ENCODE measurements around the gene HEATR1.

The HEATR1 gene

GRCh38 chr1:236526079-236526478 is 78.2 kb downstream of the HEATR1 start:
- Histone ChIP-seq H3K9ac (no peak overlapping the region), H3K27ac (no peak overlapping the region), H3K4me2 (no peak overlapping the region), H2AFZ (ENCODE audit: low read depth) (no peak overlapping the region), H3K27me3 (ENCODE audit: insufficient read depth, low read depth) (no peaks in the 10 kb centered on the region), H3K36me3 (ENCODE audit: insufficient read depth) (no peaks in the 10 kb centered on the region), H3K4me3 (IDR thresholded peaks at IDR 0.05; ENCODE audit: insufficient read depth, low read depth, low read length) (no peak overlapping the region), H3K4me1 (ENCODE audit: low read depth, poor library complexity, severe bottlenecking) (no peaks in the 10 kb centered on the region), H4K20me1 (ENCODE audit: insufficient read depth) (no peaks in the 10 kb centered on the region), H3K79me2 (ENCODE audit: insufficient read depth, low read depth) (no peaks in the 10 kb centered on the region)
- no peak for TF ChIP-seq CTCF (conservative IDR thresholded peaks at IDR 0.05; ENCODE audit: low read depth, low read length)

- H3K36me3 ChIP-seq (ENCODE audit: insufficient read depth), result no peaks in the 10 kb centered on the region
- H3K79me2 ChIP-seq (ENCODE audit: insufficient read depth, low read depth), result no peaks in the 10 kb centered on the region
- peak overlapping the region; percentile 75 for H3K4me3 ChIP-seq (IDR thresholded peaks at IDR 0.05; ENCODE audit: insufficient read depth, low read depth, low read length)
- no peaks in the 10 kb centered on the region for H3K27me3 ChIP-seq (ENCODE audit: insufficient read depth, low read depth)
- H3K27ac ChIP-seq, result no peak overlapping the region
- no peaks in the 10 kb centered on the region for H4K20me1 ChIP-seq (ENCODE audit: insufficient read depth)
- H2AFZ ChIP-seq (ENCODE audit: low read depth), result peak overlapping the region; percentile 95
- no peaks in the 10 kb centered on the region for H3K4me1 ChIP-seq (ENCODE audit: low read depth, poor library complexity, severe bottlenecking)
- H3K9ac ChIP-seq, result peak overlapping the region; percentile 26; the same call in 1 of the 2 replicates
- peak overlapping the region; percentile 77 for H3K4me2 ChIP-seq
- no peak for TF ChIP-seq CTCF (conservative IDR thresholded peaks at IDR 0.05; ENCODE audit: low read depth, low read length)
Observed at GRCh38 chr1:236524895-236525184, 79.5 kb downstream of the HEATR1 start.

- H3K27ac ChIP-seq, result no peak overlapping the region
- no peaks in the 10 kb centered on the region for H4K20me1 ChIP-seq (ENCODE audit: insufficient read depth)
- H3K4me2 ChIP-seq, result peak overlapping the region; percentile 77; the same call in 1 of the 2 replicates
- no peaks in the 10 kb centered on the region for H3K27me3 ChIP-seq (ENCODE audit: insufficient read depth, low read depth)
- peak overlapping the region; percentile 26; the same call in 1 of the 2 replicates for H3K9ac ChIP-seq
- peak overlapping the region; percentile 95 for H2AFZ ChIP-seq (ENCODE audit: low read depth)
- H3K4me3 ChIP-seq (IDR thresholded peaks at IDR 0.05; ENCODE audit: insufficient read depth, low read depth, low read length), result peak overlapping the region; percentile 75
- no peaks in the 10 kb centered on the region for H3K79me2 ChIP-seq (ENCODE audit: insufficient read depth, low read depth)
- no peaks in the 10 kb centered on the region for H3K4me1 ChIP-seq (ENCODE audit: low read depth, poor library complexity, severe bottlenecking)
- no peak for TF ChIP-seq CTCF (conservative IDR thresholded peaks at IDR 0.05; ENCODE audit: low read depth, low read length)
- no peaks in the 10 kb centered on the region for H3K36me3 ChIP-seq (ENCODE audit: insufficient read depth)
Observed at GRCh38 chr1:236524142-236524894, 80.0 kb downstream of the HEATR1 start.

- H3K9ac ChIP-seq, result peak within 1 kb of the TSS; percentile 26; the same call in 1 of the 2 replicates
- H3K36me3 ChIP-seq (ENCODE audit: insufficient read depth), result no peaks in the 10 kb centered on the region
- H3K79me2 ChIP-seq (ENCODE audit: insufficient read depth, low read depth), result no peaks in the 10 kb centered on the region
- H2AFZ ChIP-seq (ENCODE audit: low read depth), result peak within 1 kb of the TSS; percentile 95
- H3K4me3 ChIP-seq (IDR thresholded peaks at IDR 0.05; ENCODE audit: insufficient read depth, low read depth, low read length), result peak within 1 kb of the TSS; percentile 75
- H3K27ac ChIP-seq, result no peak within 1 kb of the TSS
- H3K4me2 ChIP-seq, result peak within 1 kb of the TSS; percentile 77
- TF ChIP-seq CTCF (conservative IDR thresholded peaks at IDR 0.05; ENCODE audit: low read depth, low read length), result no peak
- no peaks in the 10 kb centered on the region for H4K20me1 ChIP-seq (ENCODE audit: insufficient read depth)
- H3K27me3 ChIP-seq (ENCODE audit: insufficient read depth, low read depth), result no peaks in the 10 kb centered on the region
- no peaks in the 10 kb centered on the region for H3K4me1 ChIP-seq (ENCODE audit: low read depth, poor library complexity, severe bottlenecking)
Observed at GRCh38 chr1:236523704-236524141, 80.6 kb downstream of the HEATR1 start, which contains the start of gene LGALS8. TSS of gene LGALS8 (plus strand) at chr1:236523982. CDS start at chr1:236526071, 2,089 bp downstream.
